Activated CD8-positive, alpha-beta memory T cell treated with anti-CD3 and anti-CD28 coated beads, Interleukin-2, amount 50 U/mL, for 48 hours (primary cell): ENCODE data around the gene CFHR2.

Experiments used
- DNase-seq: peaks from one replicate; pipeline ENCODE4 v3.0.0-alpha.2; 2020

CFHR2 gene

GRCh38 chr1:197003132-197003531, 59.6 kb downstream of the CFHR2 start:
- no peak for DNase-seq

GRCh38 chr1:197008861-197009260, 65.3 kb downstream of the CFHR2 start:
- no peak for DNase-seq
